Measurements from ENCODE around the gene MGMT. TPM values are rescaled to one million over a fixed set of nuclear protein-coding genes. Genes with fewer than 3 reads are reported as not detected.

MGMT gene
- total RNA-seq, 1 donor from 2014 or later: 14.5 TPM

GRCh38 chr10:129448086-129448485 is 19.0 kb upstream of the MGMT start:
- no peak for ATAC-seq
- DNase-seq (ENCODE audit: missing footprints): no peak
- intact Hi-C loops (cut with DNase I): no loop called here

GRCh38 chr10:129448539-129448938 is 18.5 kb upstream of the MGMT start:
- intact Hi-C loops (cut with DNase I): no loop called here
- DNase-seq (ENCODE audit: missing footprints) (no peak), ATAC-seq (no peak)

- ATAC-seq (no peak), DNase-seq (ENCODE audit: missing footprints) (no peak)
- intact Hi-C loops (cut with DNase I): no loop called here
These were observed 17.1 kb upstream of the MGMT start for GRCh38 chr10:129449893-129450292.

- DNase-seq (ENCODE audit: missing footprints) (no peak), ATAC-seq (no peak)
- intact Hi-C loops (cut with DNase I): no loop called here
These were observed 16.6 kb upstream of the MGMT start for GRCh38 chr10:129450391-129450790.

GRCh38 chr10:129455625-129456024 is 11.4 kb upstream of the MGMT start:
- no peak for ATAC-seq
- intact Hi-C loops (cut with DNase I): no loop called here
- DNase-seq (ENCODE audit: missing footprints): no peak

- ATAC-seq (no peak), DNase-seq (ENCODE audit: missing footprints) (no peak)
- intact Hi-C loops (cut with DNase I): loop anchor here (10.0 kb wide), 1 partner anchor 505 kb away; the partner anchor contains the start of gene EBF3
These were observed 7.1 kb upstream of the MGMT start for GRCh38 chr10:129459762-129460539.

- intact Hi-C loops (cut with DNase I): loop anchor here (10.0 kb wide), 1 partner anchor 502 kb away; the partner anchor contains the start of gene EBF3
- ATAC-seq (no peak), DNase-seq (ENCODE audit: missing footprints) (no peak)
These were observed 4.7 kb upstream of the MGMT start for GRCh38 chr10:129462257-129462795.

GRCh38 chr10:129464251-129464650 is 2.8 kb upstream of the MGMT start:
- intact Hi-C loops (cut with DNase I): loop anchor here (10.0 kb wide), 1 partner anchor 501 kb away; the partner anchor contains the start of gene EBF3
- no peak for DNase-seq (ENCODE audit: missing footprints)
- ATAC-seq: no peak

GRCh38 chr10:129465796-129466702 is 992 bp upstream of the MGMT start:
- intact Hi-C loops (cut with DNase I): loop anchor here (10.0 kb wide), 1 partner anchor 499 kb away; the partner anchor contains the start of gene EBF3
- ATAC-seq (no peak), DNase-seq (ENCODE audit: missing footprints) (no peak)

GRCh38 chr10:129467359-129468064 is 471 bp downstream of the MGMT start:
- DNase-seq (ENCODE audit: missing footprints): no peak
- peak; percentile 12 for ATAC-seq
- intact Hi-C loops (cut with DNase I): loop anchor here (10.0 kb wide), 1 partner anchor 497 kb away; the partner anchor contains the start of gene EBF3

- intact Hi-C loops (cut with DNase I): loop anchor here (10.0 kb wide), 1 partner anchor 497 kb away; the partner anchor contains the start of gene EBF3
- ATAC-seq (no peak), DNase-seq (ENCODE audit: missing footprints) (no peak)
These were observed 1.1 kb downstream of the MGMT start for GRCh38 chr10:129468187-129468586.

GRCh38 chr10:129470103-129470851 is 3.2 kb downstream of the MGMT start:
- ATAC-seq: no peak
- DNase-seq (ENCODE audit: missing footprints): no peak
- intact Hi-C loops (cut with DNase I): no loop called here

- intact Hi-C loops (cut with DNase I): no loop called here
- ATAC-seq (no peak), DNase-seq (ENCODE audit: missing footprints) (no peak)
These were observed 4.6 kb downstream of the MGMT start for GRCh38 chr10:129471447-129472175.

GRCh38 chr10:129472696-129473555 is 5.9 kb downstream of the MGMT start:
- DNase-seq (ENCODE audit: missing footprints) (no peak), ATAC-seq (no peak)
- intact Hi-C loops (cut with DNase I): no loop called here

GRCh38 chr10:129474642-129475041 is 7.6 kb downstream of the MGMT start:
- DNase-seq (ENCODE audit: missing footprints): no peak
- ATAC-seq: no peak
- intact Hi-C loops (cut with DNase I): no loop called here

- intact Hi-C loops (cut with DNase I): no loop called here
- ATAC-seq: no peak
- no peak for DNase-seq (ENCODE audit: missing footprints)
These were observed 9.4 kb downstream of the MGMT start for GRCh38 chr10:129476431-129476830.

Measured in Right ventricle myocardium inferior (tissue), 1 donor.